PC-3 (cell line): Measurements from ENCODE around the gene UBASH3B. TPM values are rescaled to one million over a fixed set of nuclear protein-coding genes. Genes with fewer than 3 reads are reported as not detected.

ENCODE experiments used
- ATAC-seq: fragments of 200-7000 bp; cut with Tn5 transposase; 2 replicates; pipeline ENCODE4 v1.9.1; 2020; ENCODE audit warnings: mild to moderate bottlenecking, moderate library complexity
- BruUV-seq: library from RNA; stranded (reverse); fragments of 400-500 nt; replicated peaks from 2 replicates; lab custom pipeline; 2021; lab: Mats Ljungman, UMichigan
- CTCF ChIA-PET: fragments of 300-600 bp; sonication (Branson Sonifier 250); formaldehyde crosslinking; loops from one replicate; lab custom pipeline; 2022; ENCODE audit warnings: antibody characterized with exemption; lab: Charles Lee
- POLR2A ChIA-PET: fragments of 300-600 bp; sonication (Branson Sonifier 250); formaldehyde crosslinking; loops from one replicate; lab custom pipeline; 2022; ENCODE audit warnings: antibody characterized with exemption; ENCODE audit not compliant: unreplicated experiment; lab: Charles Lee
- DNase-seq: peaks from one replicate; pipeline ENCODE4 v3.0.0-alpha.2; 2015
- H2AFZ ChIP-seq: fragments of 300-600 bp; sonication (generic); 2 replicates; pipeline ENCODE4 v1.6.0; 2016; ENCODE audit warnings: antibody characterized with exemption, low read length
- H3F3A ChIP-seq: fragments of 300-600 bp; sonication (generic); one replicate; pipeline ENCODE4 v1.6.0; 2017; ENCODE audit warnings: antibody characterized with exemption, low read length, control low read depth, mild to moderate bottlenecking; ENCODE audit not compliant: unreplicated experiment
- H3K27ac ChIP-seq: fragments of 300-600 bp; sonication (generic); 2 replicates; pipeline ENCODE4 v1.5.1; 2016; ENCODE audit warnings: mild to moderate bottlenecking, low read length
- H3K27me3 ChIP-seq: fragments of 300-600 bp; sonication (generic); 2 replicates; pipeline ENCODE4 v1.6.1; 2016; ENCODE audit warnings: low read length, mixed read lengths
- H3K36me3 ChIP-seq: fragments of 300-600 bp; sonication (generic); 2 replicates; pipeline ENCODE4 v1.6.1; 2016; ENCODE audit warnings: low read depth, mixed run types, low read length, mixed read lengths
- H3K4me1 ChIP-seq: fragments of 300-600 bp; sonication (generic); 2 replicates; pipeline ENCODE4 v1.5.1; 2016; ENCODE audit warnings: low read length; ENCODE audit not compliant: insufficient read depth
- H3K4me2 ChIP-seq: fragments of 300-600 bp; sonication (generic); 2 replicates; pipeline ENCODE4 v1.6.0; 2016; ENCODE audit warnings: low read length
- H3K4me3 ChIP-seq: fragments of 300-600 bp; sonication (generic); 2 replicates; pipeline ENCODE4 v1.5.1; 2016; ENCODE audit warnings: mild to moderate bottlenecking, low read length, mixed read lengths
- H3K79me2 ChIP-seq: fragments of 300-600 bp; sonication (generic); 2 replicates; pipeline ENCODE4 v1.6.1; 2017; ENCODE audit warnings: low read length, mixed read lengths
- H3K9ac ChIP-seq: fragments of 300-600 bp; sonication (generic); 2 replicates; pipeline ENCODE4 v1.6.0; 2016; ENCODE audit warnings: mild to moderate bottlenecking, low read length
- H3K9me2 ChIP-seq: fragments of 300-600 bp; sonication (generic); replicated peaks from 2 replicates; pipeline ENCODE4 v1.6.1; 2016; ENCODE audit warnings: mixed run types, low read length, mixed read lengths
- H3K9me3 ChIP-seq: fragments of 300-600 bp; sonication (generic); 2 replicates; pipeline ENCODE4 v1.6.1; 2016; ENCODE audit warnings: low read length, mixed read lengths
- H4K20me1 ChIP-seq: fragments of 300-600 bp; sonication (generic); 2 replicates; pipeline ENCODE4 v1.6.1; 2016; ENCODE audit warnings: low read length, mixed read lengths
- CTCF ChIP-seq: fragments of 300-600 bp; sonication (generic); conservative IDR thresholded peaks from 2 replicates; pipeline ENCODE4 v1.5.1; 2017; ENCODE audit warnings: antibody characterized with exemption, low read depth, mild to moderate bottlenecking, low read length
- EZH2 ChIP-seq: fragments of 300-600 bp; sonication (generic); IDR thresholded peaks from one replicate; pipeline ENCODE4 v1.6.1; 2017; ENCODE audit warnings: antibody characterized with exemption, mild to moderate bottlenecking, low read length; ENCODE audit not compliant: unreplicated experiment
- EZH2phosphoT487 ChIP-seq: fragments of 300-600 bp; sonication (generic); IDR thresholded peaks from 2 replicates; pipeline ENCODE4 v1.6.1; 2018; ENCODE audit warnings: mild to moderate bottlenecking, antibody characterized with exemption, low read length, borderline replicate concordance
- intact Hi-C: fragments of 100-400 bp; cut with micrococcal nuclease; formaldehyde crosslinking; loops from 2 replicates; pipeline ENCODE4 v1.9.0; 2023
- total RNA-seq: library from RNA; depleted of rRNA; stranded (reverse); fragments of >200 nt; gene quantifications from 2 replicates; pipeline ENCODE4 v1.2.3, GENCODE V29; 2014

The UBASH3B gene
- total RNA-seq, 1 experiment from 2014 or later = 178 TPM

DNA sequence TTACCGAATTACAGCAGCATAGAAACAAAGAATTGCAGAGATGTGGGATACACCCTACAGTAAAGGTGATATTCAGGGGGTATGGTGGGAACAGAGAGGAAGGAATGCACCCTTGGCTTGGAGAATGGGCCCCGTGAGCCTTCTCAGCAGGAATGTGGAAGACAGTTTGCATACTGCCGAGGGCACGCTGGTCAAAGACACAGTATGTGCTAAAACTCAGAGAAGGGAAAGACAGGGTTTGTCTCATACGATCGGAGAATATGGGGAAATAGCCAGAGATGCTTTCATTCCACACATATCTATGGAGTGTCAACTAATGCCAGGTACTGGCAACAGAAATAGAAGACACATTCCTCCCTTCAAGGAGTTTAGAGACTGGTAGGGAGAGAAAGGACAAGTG is 36.9 kb downstream of the UBASH3B start:
- Histone ChIP-seq H3K9ac (no peak overlapping the region), H3K4me1 (peaks cover 5% of the 10 kb centered on the region; the same call in 1 of the 2 replicates), H3K4me3 (no peak overlapping the region), H3K36me3 (no peaks in the 10 kb centered on the region), H4K20me1 (no peaks in the 10 kb centered on the region), H3K4me2 (no peak overlapping the region), H3K9me2 (no peaks in the 10 kb centered on the region), H3K79me2 (peaks cover 49% of the 10 kb centered on the region), H3K9me3 (no peaks in the 10 kb centered on the region), H2AFZ (no peak overlapping the region), H3F3A (no peaks in the 10 kb centered on the region), H3K27ac (no peak overlapping the region), H3K27me3 (no peaks in the 10 kb centered on the region)
- TF ChIP-seq CTCF (no peak), EZH2 (no peak), EZH2phosphoT487 (no peak)
- DNase-seq = no peak
- POLR2A ChIA-PET = no interaction called here
- BruUV-seq = no TSS peak
- intact Hi-C loops = no loop called here
- CTCF ChIA-PET = no interaction called here
- no peak for ATAC-seq

DNA sequence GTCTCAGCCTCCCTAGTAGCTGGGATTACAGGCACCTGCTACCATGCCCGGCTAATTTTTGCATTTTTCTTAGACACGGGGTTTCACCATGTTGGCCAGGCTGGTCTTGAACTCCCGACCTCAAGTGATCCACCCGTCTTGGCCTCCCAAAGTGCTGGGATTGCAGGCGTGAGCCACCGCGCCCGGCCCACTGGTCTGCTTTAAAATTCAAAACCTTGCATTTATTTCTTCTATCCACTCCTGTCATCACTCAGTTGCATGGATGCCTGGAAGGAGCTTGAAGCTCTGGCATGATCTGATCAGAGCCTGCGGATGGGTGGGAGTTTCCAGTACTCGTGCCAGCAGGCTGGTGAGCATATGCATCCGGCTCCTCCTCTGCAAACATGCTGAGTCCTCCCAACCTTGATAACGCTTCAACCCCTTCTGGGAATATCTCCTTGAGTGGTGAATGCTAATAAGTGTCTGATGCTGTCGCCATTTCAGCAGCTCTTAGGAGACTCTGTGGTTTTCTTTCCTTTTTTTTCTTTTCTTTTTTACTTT is 39.6 kb downstream of the UBASH3B start:
- ATAC-seq = no peak
- ChIA-PET CTCF (no interaction called here), POLR2A (no interaction called here)
- H3K27ac ChIP-seq = no peak overlapping the region
- H3K9ac ChIP-seq = no peak overlapping the region
- intact Hi-C loops = no loop called here
- TF ChIP-seq EZH2phosphoT487 = no peak
- no peak for TF ChIP-seq CTCF
- TF ChIP-seq EZH2 = no peak
- H3K27me3 ChIP-seq = no peaks in the 10 kb centered on the region
- no TSS peak for BruUV-seq
- H3K9me2 ChIP-seq = no peaks in the 10 kb centered on the region
- H3K36me3 ChIP-seq = no peaks in the 10 kb centered on the region
- H3K9me3 ChIP-seq = no peaks in the 10 kb centered on the region
- H3K79me2 ChIP-seq = peaks cover 54% of the 10 kb centered on the region
- DNase-seq = no peak
- H2AFZ ChIP-seq = no peak overlapping the region
- H3K4me2 ChIP-seq = no peak overlapping the region
- no peaks in the 10 kb centered on the region for H3F3A ChIP-seq
- no peaks in the 10 kb centered on the region for H4K20me1 ChIP-seq
- H3K4me1 ChIP-seq = peaks cover 11% of the 10 kb centered on the region; the same call in 1 of the 2 replicates
- no peak overlapping the region for H3K4me3 ChIP-seq

GRCh38 chr11:122696662-122697061 is 41.1 kb downstream of the UBASH3B start:
- no peaks in the 10 kb centered on the region for H3K36me3 ChIP-seq
- no peak overlapping the region for H2AFZ ChIP-seq
- ChIA-PET CTCF (no interaction called here), POLR2A (interaction anchor here (0.6 kb wide), 1 partner anchor 11 kb away, joined by 4 read pairs; no protein-coding TSS in a partner anchor)
- H3K4me1 ChIP-seq = peaks cover 11% of the 10 kb centered on the region; the same call in 1 of the 2 replicates
- TF ChIP-seq EZH2phosphoT487 (no peak), CTCF (no peak), EZH2 (no peak)
- intact Hi-C loops = no loop called here
- H3K27me3 ChIP-seq = no peaks in the 10 kb centered on the region
- ATAC-seq (no peak), DNase-seq (no peak)
- no peak overlapping the region for H3K4me2 ChIP-seq
- H4K20me1 ChIP-seq = no peaks in the 10 kb centered on the region
- H3F3A ChIP-seq = no peaks in the 10 kb centered on the region
- H3K9me2 ChIP-seq = no peaks in the 10 kb centered on the region
- H3K27ac ChIP-seq = no peak overlapping the region
- H3K9ac ChIP-seq = no peak overlapping the region
- no TSS peak for BruUV-seq
- H3K4me3 ChIP-seq = no peak overlapping the region
- H3K9me3 ChIP-seq = no peaks in the 10 kb centered on the region
- peaks cover 51% of the 10 kb centered on the region for H3K79me2 ChIP-seq
